Measurements from ENCODE around the gene PPP2R5E. TPM values are rescaled to one million over a fixed set of nuclear protein-coding genes. Genes with fewer than 3 reads are reported as not detected.

Gene PPP2R5E
- total RNA-seq, 4 donors from 2014 or later = 22.9 to 24.7 (median 23.8) TPM

- Histone ChIP-seq H3K4me1 (no peaks in the 10 kb centered on the region), H3K9me3 (peaks cover 0 to 27% (median 4%) of the 10 kb centered on the region in 4 donors), H3K4me3 (no peak overlapping the region), H3K36me3 (peaks cover 0 to 15% (median 0%) of the 10 kb centered on the region in 3 donors), H3K27me3 (no peaks in the 10 kb centered on the region), H3K27ac (no peak overlapping the region)
- no peak for TF ChIP-seq CTCF (IDR thresholded peaks at IDR 0.05)
- no peak for TF ChIP-seq EP300 (IDR thresholded peaks at IDR 0.05)
- no peak for TF ChIP-seq POLR2A (IDR thresholded peaks at IDR 0.05)
- no peak for DNase-seq (ENCODE audit: low spot score in 2 of 2)
Measured at GRCh38 chr14:63367742-63368364, 175.3 kb downstream of the PPP2R5E start.

- TF ChIP-seq CTCF (IDR thresholded peaks at IDR 0.05) (no peak), EP300 (IDR thresholded peaks at IDR 0.05) (no peak), POLR2A (IDR thresholded peaks at IDR 0.05) (no peak)
- DNase-seq (ENCODE audit: low spot score in 2 of 2) = no peak
- H3K36me3 ChIP-seq = peaks cover 0 to 2% (median 0%) of the 10 kb centered on the region in 3 donors
- H3K9me3 ChIP-seq = peaks cover 0 to 19% (median 4%) of the 10 kb centered on the region in 4 donors
- WGBS, 2 donors = 30 to 31% methylated on average over 8 of the region's 8 CpGs
- no peaks in the 10 kb centered on the region for H3K27me3 ChIP-seq
- H3K4me1 ChIP-seq = no peaks in the 10 kb centered on the region
- H3K4me3 ChIP-seq = no peak overlapping the region
- no peak overlapping the region for H3K27ac ChIP-seq
Measured at GRCh38 chr14:63362389-63362819, 180.8 kb downstream of the PPP2R5E start.

GRCh38 chr14:63361790-63362189, 181.4 kb downstream of the PPP2R5E start:
- Histone ChIP-seq H3K9me3 (peaks cover 0 to 15% (median 4%) of the 10 kb centered on the region in 4 donors), H3K4me1 (no peaks in the 10 kb centered on the region), H3K27me3 (no peaks in the 10 kb centered on the region), H3K27ac (no peak overlapping the region), H3K36me3 (peaks cover 0 to 2% (median 0%) of the 10 kb centered on the region in 3 donors), H3K4me3 (no peak overlapping the region)
- no peak for DNase-seq (ENCODE audit: low spot score in 2 of 2)
- 59 to 67% methylated on average over 4 of the region's 4 CpGs for WGBS, 2 donors
- no peak for TF ChIP-seq POLR2A (IDR thresholded peaks at IDR 0.05)
- TF ChIP-seq CTCF (IDR thresholded peaks at IDR 0.05) = no peak
- TF ChIP-seq EP300 (IDR thresholded peaks at IDR 0.05) = no peak

GRCh38 chr14:63357841-63358240, 185.3 kb downstream of the PPP2R5E start:
- Histone ChIP-seq H3K9me3 (peaks cover 0 to under 1% (median 0%) of the 10 kb centered on the region in 4 donors), H3K27ac (no peak overlapping the region), H3K27me3 (no peaks in the 10 kb centered on the region), H3K36me3 (no peaks in the 10 kb centered on the region), H3K4me1 (no peaks in the 10 kb centered on the region), H3K4me3 (no peak overlapping the region)
- TF ChIP-seq EP300 (IDR thresholded peaks at IDR 0.05) (no peak), POLR2A (IDR thresholded peaks at IDR 0.05) (no peak)
- 86 to 90% methylated on average over 7 of the region's 7 CpGs for WGBS, 2 donors
- DNase-seq (ENCODE audit: low spot score in 2 of 2) = no peak

GRCh38 chr14:63345826-63346225, 197.4 kb downstream of the PPP2R5E start:
- WGBS, 2 donors = 37 to 54% methylated on average over 3 of the region's 3 CpGs
- no peaks in the 10 kb centered on the region for H3K36me3 ChIP-seq
- no peak overlapping the region for H3K4me3 ChIP-seq
- TF ChIP-seq POLR2A (IDR thresholded peaks at IDR 0.05) (no peak), CTCF (IDR thresholded peaks at IDR 0.05) (no peak), EP300 (IDR thresholded peaks at IDR 0.05) (no peak)
- no peak overlapping the region for H3K27ac ChIP-seq
- DNase-seq (ENCODE audit: low spot score in 2 of 2) = no peak
- H3K27me3 ChIP-seq = no peaks in the 10 kb centered on the region
- no peaks in the 10 kb centered on the region for H3K9me3 ChIP-seq
- H3K4me1 ChIP-seq = no peaks in the 10 kb centered on the region
